Suprapubic skin (tissue), 3 donors: ENCODE measurements around the gene IARS1.

Experiments used
- CTCF ChIP-seq, 2 donors: fragments of 200-600 bp in 1 of 2; fragments of 450-650 bp in 1 of 2; sonication (generic) in 1 of 2; IDR thresholded peaks; one replicate each; pipeline ENCODE4 v1.5.1; 2016 to 2019; ENCODE audit warnings: antibody characterized with exemption in 2 of 2, mild to moderate bottlenecking in 1 of 2, moderate library complexity in 1 of 2
- POLR2AphosphoS5 ChIP-seq, 3 donors: sonication (generic); formaldehyde crosslinking; IDR thresholded peaks; one replicate each; pipeline ENCODE4 v1.6.1; 2017; ENCODE audit warnings: antibody characterized with exemption in 3 of 3

GRCh38 chr9:92263131-92263530, 30.4 kb downstream of the IARS1 start:
- TF ChIP-seq POLR2AphosphoS5 (IDR thresholded peaks at IDR 0.05) (no peak), CTCF (IDR thresholded peaks at IDR 0.05) (no peak)
